GM19455 (cell line): ENCODE measurements around the gene CNTNAP5.

Experiments
- ATAC-seq: cut with Tn5 transposase; IDR thresholded peaks from one replicate; pipeline ENCODE4 v1.9.1; 2021; ENCODE audit not compliant: unreplicated experiment

Gene CNTNAP5

GRCh38 chr2:124589971-124590370 lies 564.9 kb downstream of the CNTNAP5 start:
- ATAC-seq: no peak

- no peak for ATAC-seq
These were observed 577.7 kb downstream of the CNTNAP5 start for GRCh38 chr2:124602759-124603158.

- no peak for ATAC-seq
These were observed 579.9 kb downstream of the CNTNAP5 start for GRCh38 chr2:124604940-124605339.

- ATAC-seq: no peak
These were observed 582.6 kb downstream of the CNTNAP5 start for GRCh38 chr2:124607679-124608078.

- ATAC-seq: no peak
These were observed 584.6 kb downstream of the CNTNAP5 start for GRCh38 chr2:124609667-124610066.

- ATAC-seq: no peak
These were observed 585.1 kb downstream of the CNTNAP5 start for GRCh38 chr2:124610141-124610540.

- no peak for ATAC-seq
These were observed 585.8 kb downstream of the CNTNAP5 start for GRCh38 chr2:124610866-124611265.

GRCh38 chr2:124623560-124623959 lies 598.5 kb downstream of the CNTNAP5 start:
- no peak for ATAC-seq

- no peak for ATAC-seq
These were observed 600.5 kb downstream of the CNTNAP5 start for GRCh38 chr2:124625561-124625960.

GRCh38 chr2:124626993-124627392 lies 601.9 kb downstream of the CNTNAP5 start:
- ATAC-seq: no peak

GRCh38 chr2:124633812-124634211 lies 608.7 kb downstream of the CNTNAP5 start:
- ATAC-seq: no peak

GRCh38 chr2:124639524-124639923 lies 614.4 kb downstream of the CNTNAP5 start:
- ATAC-seq: no peak

GRCh38 chr2:124640221-124640750 lies 615.2 kb downstream of the CNTNAP5 start:
- ATAC-seq: no peak

GRCh38 chr2:124646166-124646815 lies 621.2 kb downstream of the CNTNAP5 start:
- no peak for ATAC-seq

- no peak for ATAC-seq
These were observed 622.2 kb downstream of the CNTNAP5 start for GRCh38 chr2:124647245-124647644.

- no peak for ATAC-seq
These were observed 622.6 kb downstream of the CNTNAP5 start for GRCh38 chr2:124647663-124648062.

GRCh38 chr2:124649001-124649400 lies 623.9 kb downstream of the CNTNAP5 start:
- no peak for ATAC-seq

- ATAC-seq: no peak
These were observed 627.0 kb downstream of the CNTNAP5 start for GRCh38 chr2:124652099-124652498.

GRCh38 chr2:124658373-124658772 lies 633.3 kb downstream of the CNTNAP5 start:
- ATAC-seq: no peak

GRCh38 chr2:124661558-124661957 lies 636.5 kb downstream of the CNTNAP5 start:
- no peak for ATAC-seq

GRCh38 chr2:124662946-124663644 lies 638.0 kb downstream of the CNTNAP5 start:
- no peak for ATAC-seq

- ATAC-seq: no peak
These were observed 638.5 kb downstream of the CNTNAP5 start for GRCh38 chr2:124663645-124663997.

GRCh38 chr2:124664363-124664762 lies 639.3 kb downstream of the CNTNAP5 start:
- no peak for ATAC-seq
